ENCODE results near the gene OPRD1.

DNA sequence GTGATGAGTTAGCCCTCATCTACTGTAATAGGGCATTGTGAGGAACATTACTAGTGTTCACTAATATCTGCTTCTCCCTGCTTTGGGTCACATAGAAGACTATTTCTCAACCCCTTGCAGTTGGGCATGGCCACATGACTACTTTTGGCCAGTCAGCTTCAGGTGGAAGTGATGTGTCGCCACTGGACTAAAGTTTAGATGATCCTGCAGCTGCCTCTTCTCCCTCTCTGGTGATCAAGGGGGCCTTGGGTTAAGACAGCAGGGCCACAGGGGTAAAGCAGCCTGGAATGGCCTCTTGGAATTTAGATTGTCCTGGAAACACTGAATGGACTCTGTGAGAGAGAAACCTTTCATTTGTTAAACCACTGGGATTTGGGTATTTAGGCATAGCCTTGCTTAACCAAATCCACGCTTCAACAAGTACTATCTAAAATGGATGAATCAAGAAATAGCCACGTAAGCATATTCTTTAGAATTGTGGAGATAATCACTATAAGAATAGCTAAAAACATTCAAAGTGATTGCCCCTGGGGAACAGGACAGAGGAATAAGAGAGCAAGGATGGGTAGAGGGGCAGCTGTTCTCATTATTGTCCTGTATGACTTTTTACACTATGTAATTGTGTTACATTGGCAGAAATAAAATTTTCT, 41.2 kb downstream of the OPRD1 start:
- TF ChIP-seq CTCF (IDR thresholded peaks at IDR 0.05; ENCODE audit: poor library complexity) (no peak), EZH2 (IDR thresholded peaks at IDR 0.05; ENCODE audit: borderline replicate concordance) (no peak)
